IPS DF 4.7 (cell line): Measurements from ENCODE around the gene KIAA0319L.

ENCODE experiments used
- DNase-seq: peaks from one replicate; pipeline ENCODE4 v3.0.0-alpha.2; 2013; ENCODE audit warnings: low spot score; ENCODE audit errors: extremely low read depth

KIAA0319L gene

DNA sequence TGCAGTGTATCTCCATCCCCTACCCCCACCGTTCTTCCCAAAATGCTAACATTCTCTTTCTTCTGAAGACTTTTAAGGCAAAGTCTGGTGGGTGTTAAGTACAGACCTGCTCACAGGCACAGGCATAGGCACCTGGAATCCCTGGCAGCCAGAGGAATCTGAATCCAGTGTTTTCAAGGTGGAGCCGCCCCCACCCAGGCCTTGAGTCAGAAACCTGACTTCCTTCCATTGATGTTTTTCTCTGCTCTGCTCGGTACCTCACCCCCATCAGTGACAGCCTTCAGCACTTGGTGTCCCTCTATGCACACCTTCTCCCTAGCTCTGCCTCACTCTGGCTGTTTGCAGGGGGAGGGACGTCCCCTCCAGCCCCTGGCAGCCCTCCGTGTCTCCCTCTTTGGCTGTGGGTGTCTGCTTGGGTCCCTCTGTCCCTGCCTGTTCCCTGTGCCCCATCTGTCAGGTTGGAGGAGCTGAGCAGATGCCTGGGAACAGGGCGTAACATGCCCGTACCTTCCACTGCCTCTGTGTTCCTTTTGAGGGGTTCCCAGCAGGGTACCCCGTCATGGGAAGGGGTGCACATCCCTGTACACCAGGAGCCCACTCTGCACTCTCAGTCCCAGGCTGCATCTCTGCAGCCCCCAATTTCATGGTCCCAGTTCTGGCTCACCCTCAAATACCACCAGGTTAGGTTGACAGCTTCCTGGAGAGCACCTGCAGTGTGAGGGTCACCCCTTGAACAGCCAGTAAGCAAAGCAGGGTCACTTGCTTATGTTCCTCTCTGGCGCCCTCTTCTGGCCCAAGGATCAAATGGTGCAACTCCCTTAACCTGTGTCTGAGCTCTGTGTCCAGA is 7.1 kb upstream of the KIAA0319L start:
- no peak for DNase-seq

DNA sequence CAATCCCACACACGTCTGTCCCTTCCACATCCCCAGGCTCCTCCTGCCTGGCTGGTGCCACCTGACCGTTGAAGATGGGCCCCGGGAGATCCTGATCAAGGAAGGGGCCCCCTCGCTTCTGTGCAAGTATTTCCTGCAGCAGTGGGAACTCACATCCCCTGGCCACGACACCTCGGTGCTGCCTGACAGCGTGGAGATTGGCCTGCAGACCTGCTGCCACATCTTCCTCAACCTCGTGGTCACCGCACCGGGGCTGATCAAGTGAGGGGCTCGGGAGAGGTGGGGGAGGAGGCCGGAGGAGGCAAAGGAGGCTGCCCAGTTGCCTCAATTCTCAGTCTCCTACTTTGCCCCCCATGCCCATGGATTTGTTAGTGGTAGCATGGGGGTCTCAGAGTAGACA is 6.0 kb upstream of the KIAA0319L start:
- no peak for DNase-seq

- DNase-seq = no peak
Observed at GRCh38 chr1:35561972-35562680, 4.9 kb upstream of the KIAA0319L start.

GRCh38 chr1:35561297-35561971 is 4.2 kb upstream of the KIAA0319L start:
- DNase-seq = no peak

GRCh38 chr1:35560256-35561225 is 3.3 kb upstream of the KIAA0319L start:
- DNase-seq = no peak

DNA sequence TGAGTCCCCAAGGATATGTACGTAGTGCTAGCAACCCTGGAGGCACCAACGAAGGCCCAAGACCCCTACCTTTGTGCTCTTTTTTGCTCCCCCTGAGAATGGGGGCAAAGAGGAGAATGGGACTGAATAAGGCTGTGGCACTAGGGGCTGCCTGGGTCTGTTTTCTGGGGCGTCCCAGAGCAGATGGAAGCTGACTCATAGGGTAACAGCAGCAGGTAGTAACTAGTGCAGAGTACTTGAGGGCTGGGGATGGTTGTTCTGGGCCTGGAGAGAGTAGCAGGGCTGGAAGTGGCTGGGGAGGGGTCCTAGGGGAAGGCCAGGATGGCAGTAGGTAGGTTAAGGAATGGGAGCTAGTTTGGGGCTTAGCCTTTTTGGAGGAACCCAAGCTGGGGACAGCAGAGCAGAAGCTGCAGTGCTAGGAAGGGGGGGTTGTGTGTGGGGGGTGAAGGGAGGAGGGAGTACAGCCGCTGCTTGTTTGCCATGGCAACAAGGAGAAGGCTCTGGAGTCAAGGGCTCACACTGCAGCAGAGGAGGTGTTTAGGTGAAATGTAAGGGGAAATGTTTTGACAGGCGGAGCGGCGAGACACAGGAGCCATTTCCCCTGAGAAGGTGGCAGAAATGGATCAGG is 2.2 kb upstream of the KIAA0319L start:
- DNase-seq = no peak

DNA sequence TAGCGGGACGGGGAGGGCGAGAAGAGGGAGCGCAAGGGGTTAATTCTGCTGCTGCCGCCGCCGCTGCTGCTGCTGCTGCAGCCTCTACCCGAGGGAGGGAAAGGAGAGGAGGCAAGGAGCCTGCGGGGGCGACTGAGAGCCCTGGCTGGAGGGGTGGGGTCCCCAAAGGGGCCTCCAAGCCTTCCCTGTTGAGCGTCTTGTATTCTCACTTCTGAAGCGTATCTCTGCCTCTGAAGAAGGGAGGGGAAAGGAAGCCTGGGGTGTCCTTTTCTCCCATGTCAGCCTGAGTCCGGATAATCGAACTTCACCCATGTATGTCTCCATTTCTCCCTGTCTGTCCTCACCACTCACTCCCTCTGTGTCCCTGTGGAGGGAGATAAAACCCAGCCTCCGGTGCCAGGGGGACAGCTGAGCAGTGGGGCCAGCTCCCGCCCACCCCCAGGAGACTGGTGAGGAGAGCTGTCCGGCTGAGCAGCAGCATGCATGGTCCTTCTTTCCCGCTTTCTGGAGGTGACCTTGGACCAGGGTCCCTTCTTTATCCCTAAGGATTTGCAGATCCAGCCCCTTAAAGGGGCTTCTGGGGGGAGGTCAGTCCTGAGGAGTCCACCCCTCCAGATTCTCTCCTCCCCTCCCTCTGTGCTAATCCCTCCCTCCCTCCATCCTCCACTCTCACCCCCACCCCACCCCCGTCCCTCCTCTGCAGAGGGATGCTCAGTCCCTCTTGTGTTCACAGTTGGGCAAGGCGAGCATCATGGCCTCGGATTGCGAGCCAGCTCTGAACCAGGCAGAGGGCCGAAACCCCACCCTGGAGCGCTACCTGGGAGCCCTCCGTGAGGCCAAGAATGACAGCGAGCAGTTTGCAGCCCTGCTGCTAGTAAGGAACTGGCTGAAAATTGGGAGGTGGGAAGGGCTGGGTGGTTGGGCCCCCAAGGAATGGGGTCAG is 1.4 kb upstream of the KIAA0319L start:
- DNase-seq = no peak

GRCh38 chr1:35557611-35558373 is 589 bp upstream of the KIAA0319L start, which contains the start of gene NCDN:
Gene NCDN (plus strand): TSS chr1:35557799. CDS start chr1:35558191, 392 bp downstream.
- peak; percentile 91 for DNase-seq

DNA sequence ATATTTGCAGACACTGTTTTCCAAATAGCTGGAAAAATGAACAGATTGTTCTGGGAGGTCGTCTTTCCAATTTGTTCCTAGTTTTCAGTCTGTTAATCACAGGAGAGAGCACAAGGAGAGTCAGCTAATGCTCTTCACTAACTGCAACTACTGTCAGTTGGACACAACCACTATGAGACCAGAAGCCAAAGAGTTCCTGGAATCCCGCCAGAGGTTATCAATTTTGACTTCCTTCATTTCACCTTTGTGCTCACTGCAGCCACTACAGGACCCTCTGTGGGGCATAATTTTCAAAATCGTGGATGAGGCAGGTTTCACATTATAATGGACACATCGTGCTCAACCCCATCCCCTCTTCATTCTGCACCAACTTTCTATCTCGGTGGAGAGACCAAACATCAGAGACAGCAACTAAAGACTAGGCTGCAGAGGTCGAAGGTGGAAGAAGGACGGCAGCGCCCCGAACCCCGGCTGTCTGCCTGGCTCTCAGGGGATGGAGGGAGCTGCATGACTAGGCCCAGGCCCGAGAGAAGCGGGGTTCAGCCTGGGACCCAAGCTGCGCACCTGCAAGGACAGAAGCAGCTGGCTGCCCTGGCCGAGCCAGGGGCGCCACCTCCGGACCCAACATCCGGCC is 602 bp downstream of the KIAA0319L start:
- DNase-seq = no peak

- DNase-seq = no peak
Observed at GRCh38 chr1:35555601-35556477, 1.4 kb downstream of the KIAA0319L start.

- no peak for DNase-seq
Observed at GRCh38 chr1:35555212-35555584, 2.0 kb downstream of the KIAA0319L start.

GRCh38 chr1:35554266-35555211 is 2.7 kb downstream of the KIAA0319L start:
- DNase-seq = no peak

GRCh38 chr1:35553851-35554250 is 3.4 kb downstream of the KIAA0319L start:
- DNase-seq = no peak

DNA sequence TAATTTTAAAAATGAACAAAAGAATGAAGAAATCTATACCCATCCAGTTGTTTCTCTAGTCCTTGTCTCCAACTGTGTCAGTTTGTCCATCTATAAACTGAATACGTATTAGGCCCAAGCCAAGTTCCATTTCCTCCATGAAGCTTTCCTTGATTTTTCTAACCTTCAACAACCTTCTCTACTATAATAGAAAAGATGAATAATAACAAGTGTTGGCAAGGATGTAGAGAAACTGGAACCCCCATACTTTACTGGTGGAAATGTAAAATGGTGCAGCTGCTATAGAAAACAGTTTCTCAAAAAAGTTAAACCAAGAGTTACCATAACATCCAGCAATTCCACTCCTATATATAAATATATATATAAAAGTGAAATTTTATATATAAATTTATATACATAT is 10.6 kb downstream of the KIAA0319L start:
- DNase-seq = no peak

- no peak for DNase-seq
Observed at GRCh38 chr1:35544976-35545375, 12.2 kb downstream of the KIAA0319L start.

DNA sequence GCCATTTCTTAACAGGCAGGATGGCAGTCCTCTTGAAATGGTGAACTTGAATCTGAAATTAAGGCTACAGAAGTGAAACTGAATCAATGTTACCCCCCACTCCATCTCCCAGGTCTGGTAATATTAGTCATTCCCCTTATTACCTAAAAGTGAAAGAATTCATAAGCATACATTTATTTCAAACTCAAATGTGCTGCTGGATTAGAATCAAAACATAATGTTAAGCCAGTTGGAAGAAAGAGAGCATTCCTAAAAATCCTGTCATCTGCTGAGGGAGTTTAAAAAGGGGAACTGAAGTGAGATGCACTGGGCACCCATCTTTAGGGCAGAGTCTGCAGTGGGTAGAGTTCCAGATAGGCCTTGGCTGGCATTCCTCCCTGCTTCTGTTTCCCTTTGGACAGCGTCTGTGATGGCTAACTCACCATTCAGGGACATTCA is 17.4 kb downstream of the KIAA0319L start:
- no peak for DNase-seq
